Effector memory CD4-positive, alpha-beta T cell (primary cell): Measurements from ENCODE around the gene XYLT1.

Source experiments
- DNase-seq, 3 donors: peaks; one replicate each; pipeline ENCODE4 v3.0.0-alpha.2; 2020
- H3K27ac ChIP-seq: 2 replicates; pipeline ENCODE4 v1.7.0; 2013; ENCODE audit warnings: mild to moderate bottlenecking, low read length, moderate library complexity; ENCODE audit not compliant: insufficient read depth, poor library complexity, severe bottlenecking
- H3K27me3 ChIP-seq: replicated peaks from 2 replicates; pipeline ENCODE4 v1.7.0; 2013; ENCODE audit warnings: mild to moderate bottlenecking, low read length; ENCODE audit not compliant: insufficient read depth, control insufficient read depth, poor library complexity, severe bottlenecking
- H3K36me3 ChIP-seq: 2 replicates; pipeline ENCODE4 v1.7.0; 2013; ENCODE audit warnings: mild to moderate bottlenecking, low read length, moderate library complexity; ENCODE audit not compliant: control insufficient read depth, insufficient read depth
- H3K4me1 ChIP-seq: 2 replicates; pipeline ENCODE4 v1.7.0; 2013; ENCODE audit warnings: low read length, mild to moderate bottlenecking; ENCODE audit not compliant: control insufficient read depth, insufficient read depth, poor library complexity, severe bottlenecking
- H3K4me3 ChIP-seq: 2 replicates; pipeline ENCODE4 v1.7.0; 2013; ENCODE audit warnings: low read length, low read depth, mild to moderate bottlenecking; ENCODE audit not compliant: insufficient read depth, poor library complexity, severe bottlenecking
- H3K9me3 ChIP-seq: 2 replicates; pipeline ENCODE4 v1.7.0; 2013; ENCODE audit warnings: mild to moderate bottlenecking, low read length, moderate library complexity; ENCODE audit not compliant: control insufficient read depth

Gene XYLT1

GRCh38 chr16:17219991-17220390, 250.8 kb downstream of the XYLT1 start:
- Histone ChIP-seq H3K27me3 (no peaks in the 10 kb centered on the region), H3K4me1 (no peaks in the 10 kb centered on the region), H3K9me3 (no peaks in the 10 kb centered on the region), H3K27ac (no peak overlapping the region), H3K4me3 (no peak overlapping the region), H3K36me3 (peaks cover 2% of the 10 kb centered on the region)
- no peak for DNase-seq

GRCh38 chr16:17215936-17216335, 254.8 kb downstream of the XYLT1 start:
- Histone ChIP-seq H3K27ac (no peak overlapping the region), H3K4me1 (no peaks in the 10 kb centered on the region), H3K9me3 (peaks cover 4% of the 10 kb centered on the region)

GRCh38 chr16:17215306-17215705, 255.5 kb downstream of the XYLT1 start:
- Histone ChIP-seq H3K9me3 (peaks cover 4% of the 10 kb centered on the region), H3K4me3 (no peak overlapping the region), H3K27me3 (no peaks in the 10 kb centered on the region), H3K36me3 (peaks cover 9% of the 10 kb centered on the region), H3K4me1 (no peaks in the 10 kb centered on the region), H3K27ac (no peak overlapping the region)
- DNase-seq, result no peak

More at GRCh38 chr16:17215936-17216335, 254.8 kb downstream of the XYLT1 start:
- DNase-seq, result no peak
- no peaks in the 10 kb centered on the region for H3K27me3 ChIP-seq
- peaks cover 9% of the 10 kb centered on the region for H3K36me3 ChIP-seq
- no peak overlapping the region for H3K4me3 ChIP-seq

DNA sequence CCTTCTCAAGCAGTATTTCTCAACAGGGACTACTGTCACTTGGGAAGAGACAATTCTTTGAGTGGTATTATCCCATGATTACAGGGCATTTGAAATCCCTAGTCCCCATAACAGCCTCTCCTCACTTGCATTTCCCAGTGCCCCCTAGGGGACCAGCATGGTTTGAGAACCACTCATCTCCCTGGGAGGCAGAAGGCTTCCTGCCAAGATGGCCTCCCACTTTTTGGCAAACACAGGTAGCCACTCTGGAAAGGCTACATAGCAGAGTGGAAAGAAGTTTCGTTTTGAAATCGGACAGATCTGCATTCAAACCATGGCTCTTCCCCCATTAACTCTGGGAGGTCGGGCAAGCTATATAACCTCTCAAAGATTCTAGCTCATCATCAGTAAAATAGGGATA, 256.8 kb downstream of the XYLT1 start:
- DNase-seq, result no peak
- Histone ChIP-seq H3K27ac (no peak overlapping the region), H3K4me3 (no peak overlapping the region), H3K36me3 (peaks cover 9% of the 10 kb centered on the region), H3K27me3 (no peaks in the 10 kb centered on the region), H3K9me3 (peaks cover 4% of the 10 kb centered on the region), H3K4me1 (no peaks in the 10 kb centered on the region)

DNA sequence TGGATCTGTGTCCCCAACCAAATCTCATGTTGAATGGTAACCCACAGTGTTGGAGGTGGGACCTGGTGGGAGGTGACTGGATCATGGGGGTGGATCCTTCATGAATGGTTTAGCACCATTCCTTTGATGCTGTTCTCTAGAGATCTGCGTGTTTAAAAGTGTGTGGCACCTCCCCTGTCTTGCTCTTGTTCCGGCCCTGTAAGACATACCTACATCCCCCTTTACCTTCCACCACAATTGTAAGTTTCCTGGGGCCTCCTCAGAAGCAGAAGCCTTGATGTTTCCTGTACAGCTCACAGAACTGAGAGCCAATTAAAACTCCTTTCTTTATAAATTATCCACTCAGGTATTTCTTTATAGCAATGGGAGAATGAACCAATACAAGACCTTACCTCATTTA, 257.7 kb downstream of the XYLT1 start:
- DNase-seq, result no peak
- no peak overlapping the region for H3K27ac ChIP-seq
- peaks cover 4% of the 10 kb centered on the region for H3K9me3 ChIP-seq
- H3K27me3 ChIP-seq, result no peaks in the 10 kb centered on the region
- no peaks in the 10 kb centered on the region for H3K4me1 ChIP-seq
- H3K36me3 ChIP-seq, result peaks cover 9% of the 10 kb centered on the region
- no peak overlapping the region for H3K4me3 ChIP-seq

DNA sequence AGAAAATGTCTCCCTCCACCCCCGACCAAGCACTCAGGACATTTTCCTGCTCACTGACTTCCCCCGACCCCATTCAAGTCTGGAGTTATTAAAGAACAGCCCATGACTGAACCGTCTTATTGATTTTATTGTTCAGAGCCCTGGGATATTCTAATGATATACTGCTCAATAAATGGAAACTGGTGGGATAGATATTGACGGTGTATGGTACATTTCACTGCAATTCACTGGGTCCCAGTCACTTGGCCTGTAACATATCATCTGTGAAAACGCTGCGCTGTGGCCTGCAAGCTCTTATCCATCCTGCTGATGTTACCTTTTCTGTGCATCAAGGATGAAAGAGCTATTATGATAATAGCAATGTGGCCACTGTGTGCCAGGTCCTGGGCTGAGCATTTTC, 258.2 kb downstream of the XYLT1 start:
- Histone ChIP-seq H3K36me3 (peaks cover 9% of the 10 kb centered on the region), H3K4me1 (no peaks in the 10 kb centered on the region), H3K27me3 (no peaks in the 10 kb centered on the region), H3K4me3 (no peak overlapping the region), H3K9me3 (peaks cover 4% of the 10 kb centered on the region), H3K27ac (no peak overlapping the region)
- DNase-seq, result no peak

- Histone ChIP-seq H3K27me3 (no peaks in the 10 kb centered on the region), H3K27ac (no peak overlapping the region), H3K4me3 (no peak overlapping the region), H3K9me3 (peaks cover 4% of the 10 kb centered on the region), H3K4me1 (no peaks in the 10 kb centered on the region), H3K36me3 (peaks cover 9% of the 10 kb centered on the region)
- no peak for DNase-seq
Observed at GRCh38 chr16:17211797-17212196, 259.0 kb downstream of the XYLT1 start.

DNA sequence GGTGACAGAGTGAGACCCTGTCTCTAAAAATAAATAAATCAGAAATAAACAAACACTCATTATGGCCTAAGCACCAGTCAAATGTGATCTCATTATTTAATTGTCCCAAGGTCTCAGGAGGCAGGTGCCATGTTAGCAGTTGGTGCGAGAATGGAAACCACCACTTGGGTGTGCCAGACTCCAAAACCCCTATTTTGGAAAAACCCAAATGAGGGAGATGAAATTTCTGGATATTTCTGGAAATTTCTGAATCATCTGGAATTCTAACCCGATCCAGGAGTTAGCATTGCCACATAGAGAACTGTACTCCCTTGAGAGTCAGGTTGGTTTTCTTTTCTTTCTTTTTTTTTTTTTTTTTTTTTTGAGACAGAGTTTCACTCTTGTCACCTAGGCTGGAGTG, 264.0 kb downstream of the XYLT1 start:
- no peak overlapping the region for H3K4me3 ChIP-seq
- no peak for DNase-seq
- no peaks in the 10 kb centered on the region for H3K27me3 ChIP-seq

GRCh38 chr16:17205279-17206211, 265.2 kb downstream of the XYLT1 start:
- peaks cover under 1% of the 10 kb centered on the region for H3K36me3 ChIP-seq
- H3K4me3 ChIP-seq, result no peak overlapping the region
- no peak for DNase-seq
- H3K9me3 ChIP-seq, result no peaks in the 10 kb centered on the region
- H3K4me1 ChIP-seq, result no peaks in the 10 kb centered on the region
- H3K27me3 ChIP-seq, result no peaks in the 10 kb centered on the region
- H3K27ac ChIP-seq, result no peak overlapping the region

More for the DNA sequence above, 264.0 kb downstream of the XYLT1 start:
- Histone ChIP-seq H3K9me3 (no peaks in the 10 kb centered on the region), H3K27ac (no peak overlapping the region), H3K36me3 (no peaks in the 10 kb centered on the region), H3K4me1 (no peaks in the 10 kb centered on the region)

DNA sequence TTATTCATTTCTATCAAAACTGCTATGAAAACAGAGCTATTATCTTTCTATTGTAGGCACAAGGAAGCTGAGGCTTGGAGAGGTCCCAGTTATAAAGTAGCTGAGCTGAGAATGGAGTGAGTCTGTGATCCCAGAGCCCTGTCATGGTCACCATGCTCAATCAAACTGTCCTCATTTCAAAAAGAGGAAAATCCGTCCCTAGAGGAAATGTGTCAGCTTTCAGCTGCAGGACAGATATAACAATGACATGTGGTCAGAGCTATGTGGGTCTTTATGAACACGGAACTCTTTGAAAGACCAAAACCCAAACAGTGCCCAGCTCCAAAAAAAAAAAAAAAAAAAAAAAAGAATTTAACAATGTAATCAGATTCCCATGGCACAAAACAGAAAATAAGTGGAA, 266.1 kb downstream of the XYLT1 start:
- H3K4me1 ChIP-seq, result no peaks in the 10 kb centered on the region
- no peak overlapping the region for H3K4me3 ChIP-seq
- H3K27ac ChIP-seq, result no peak overlapping the region
- peaks cover 6% of the 10 kb centered on the region for H3K36me3 ChIP-seq
- no peaks in the 10 kb centered on the region for H3K27me3 ChIP-seq
- no peak for DNase-seq
- H3K9me3 ChIP-seq, result no peaks in the 10 kb centered on the region
